Fibroblast of mammary gland (primary cell): Measurements from ENCODE around the gene HTR2A.

Experiments
- DNase-seq: peaks from one replicate; pipeline ENCODE4 v3.0.0-alpha.2; 2010; ENCODE audit warnings: low read depth
- H3K4me3 ChIP-seq: 2 replicates; pipeline ENCODE4 v1.5.1; 2011; ENCODE audit warnings: low read depth, mild to moderate bottlenecking, low read length, moderate library complexity; ENCODE audit not compliant: control insufficient read depth
- CTCF ChIP-seq: conservative IDR thresholded peaks from 2 replicates; pipeline ENCODE4 v1.5.1; 2011; ENCODE audit warnings: low read depth, low read length, inconsistent platforms; ENCODE audit not compliant: control insufficient read depth, insufficient read depth

The HTR2A gene

GRCh38 chr13:46850214-46850613, 46.6 kb downstream of the HTR2A start:
- H3K4me3 ChIP-seq = no peak overlapping the region
- DNase-seq = no peak
- TF ChIP-seq CTCF = no peak

DNA sequence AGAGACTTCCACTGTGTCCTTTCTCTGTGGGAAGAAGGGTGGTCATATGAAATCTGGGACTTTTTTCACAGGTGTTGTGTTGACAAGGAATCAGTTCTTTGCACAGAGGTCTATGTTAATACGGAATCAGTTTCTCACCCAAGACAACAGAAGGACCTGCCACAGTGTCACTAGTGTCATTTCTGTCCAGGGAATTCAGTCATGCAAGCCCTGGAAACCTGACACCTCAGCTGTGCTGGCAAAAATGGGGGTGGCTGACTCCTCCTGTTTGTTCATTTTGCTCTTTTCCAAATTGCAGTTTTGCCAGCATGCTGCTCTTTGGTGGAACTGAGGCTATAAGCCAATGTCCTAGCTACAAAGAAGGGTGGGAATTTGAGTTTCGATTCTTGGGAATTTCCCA, 50.1 kb downstream of the HTR2A start:
- no peak for TF ChIP-seq CTCF
- no peak overlapping the region for H3K4me3 ChIP-seq
- DNase-seq = no peak

DNA sequence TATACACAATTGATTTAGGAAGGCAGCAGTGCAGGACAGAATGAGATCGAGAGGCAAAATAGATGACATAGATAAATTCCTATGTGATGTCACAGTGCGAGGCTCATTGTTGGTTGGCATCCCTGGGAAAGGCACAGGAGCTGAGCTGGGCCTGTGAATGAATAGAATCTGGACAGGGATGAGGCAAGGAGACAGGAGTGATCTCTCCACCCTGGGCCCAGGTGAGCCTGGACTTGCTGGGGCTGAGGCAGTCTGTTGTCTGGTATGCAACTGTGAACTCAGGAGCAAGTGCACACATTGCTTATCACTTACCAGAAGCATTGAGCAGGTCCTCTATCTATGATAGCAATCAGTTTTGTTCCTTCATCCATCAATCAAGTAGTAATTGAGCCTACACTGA, 51.7 kb downstream of the HTR2A start:
- TF ChIP-seq CTCF = no peak
- no peak for DNase-seq
- no peak overlapping the region for H3K4me3 ChIP-seq

DNA sequence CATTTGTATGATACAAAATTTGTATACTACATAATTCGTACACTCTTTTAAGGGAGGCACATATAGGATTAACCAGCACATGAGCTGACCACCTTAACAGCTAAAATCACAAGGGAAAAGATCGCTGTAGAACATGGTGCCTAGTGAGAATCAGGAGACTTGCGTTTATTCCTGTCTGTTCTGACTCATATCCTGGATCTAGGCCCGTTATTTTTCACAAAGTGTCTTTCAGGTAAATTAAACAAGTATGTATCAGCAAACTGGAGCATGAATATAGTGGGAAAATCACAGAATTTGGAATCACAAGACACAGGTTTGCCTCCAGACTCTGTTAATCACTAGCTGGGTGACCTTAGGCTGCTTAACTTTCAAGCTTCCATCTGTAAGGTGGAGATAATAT, 52.4 kb downstream of the HTR2A start:
- TF ChIP-seq CTCF = no peak

GRCh38 chr13:46839399-46839798, 57.5 kb downstream of the HTR2A start:
- H3K4me3 ChIP-seq = no peak overlapping the region
- no peak for TF ChIP-seq CTCF
- no peak for DNase-seq

More for the DNA sequence above, 52.4 kb downstream of the HTR2A start:
- DNase-seq = peak; percentile 35
- H3K4me3 ChIP-seq = no peak overlapping the region

- H3K4me3 ChIP-seq = no peak overlapping the region
- DNase-seq = no peak
- no peak for TF ChIP-seq CTCF
Measured at GRCh38 chr13:46834657-46835056, 62.2 kb downstream of the HTR2A start.

GRCh38 chr13:46831588-46832194, 65.2 kb downstream of the HTR2A start:
- peak; percentile 71 for DNase-seq
- peak; percentile 80 for TF ChIP-seq CTCF
- H3K4me3 ChIP-seq = no peak overlapping the region
